Measurements from ENCODE around the gene CDH4.

The CDH4 gene

DNA sequence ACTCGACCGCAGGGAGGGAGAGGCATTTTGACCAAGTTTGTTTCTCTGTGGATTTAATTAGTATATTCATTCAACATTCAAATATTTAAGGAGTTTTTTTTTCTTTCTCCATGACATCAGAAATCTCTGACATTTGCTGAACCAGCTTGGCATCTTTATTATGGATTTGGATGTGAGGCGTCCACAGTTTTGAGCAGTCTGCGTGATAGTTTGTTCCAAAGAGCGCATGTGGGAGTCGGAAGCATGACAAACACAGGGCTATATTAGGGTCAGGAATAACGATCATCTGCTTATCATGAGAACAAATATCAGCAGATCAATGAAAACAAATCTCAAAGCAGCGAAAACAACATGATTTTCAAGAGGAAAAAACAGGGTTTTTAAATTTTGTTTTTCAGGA lies 373.2 kb downstream of the CDH4 start:
- Histone ChIP-seq H3K4me3 (replicated peaks; ENCODE audit: insufficient read depth, low read length) (no peak overlapping the region), H3K27ac (replicated peaks) (no peak overlapping the region), H3K27me3 (ENCODE audit: insufficient read depth, poor library complexity, severe bottlenecking) (no peaks in the 10 kb centered on the region)
- TF ChIP-seq GABPA (IDR thresholded peaks at IDR 0.05; ENCODE audit: low read depth) = no peak
- TF ChIP-seq, protein P1, sequence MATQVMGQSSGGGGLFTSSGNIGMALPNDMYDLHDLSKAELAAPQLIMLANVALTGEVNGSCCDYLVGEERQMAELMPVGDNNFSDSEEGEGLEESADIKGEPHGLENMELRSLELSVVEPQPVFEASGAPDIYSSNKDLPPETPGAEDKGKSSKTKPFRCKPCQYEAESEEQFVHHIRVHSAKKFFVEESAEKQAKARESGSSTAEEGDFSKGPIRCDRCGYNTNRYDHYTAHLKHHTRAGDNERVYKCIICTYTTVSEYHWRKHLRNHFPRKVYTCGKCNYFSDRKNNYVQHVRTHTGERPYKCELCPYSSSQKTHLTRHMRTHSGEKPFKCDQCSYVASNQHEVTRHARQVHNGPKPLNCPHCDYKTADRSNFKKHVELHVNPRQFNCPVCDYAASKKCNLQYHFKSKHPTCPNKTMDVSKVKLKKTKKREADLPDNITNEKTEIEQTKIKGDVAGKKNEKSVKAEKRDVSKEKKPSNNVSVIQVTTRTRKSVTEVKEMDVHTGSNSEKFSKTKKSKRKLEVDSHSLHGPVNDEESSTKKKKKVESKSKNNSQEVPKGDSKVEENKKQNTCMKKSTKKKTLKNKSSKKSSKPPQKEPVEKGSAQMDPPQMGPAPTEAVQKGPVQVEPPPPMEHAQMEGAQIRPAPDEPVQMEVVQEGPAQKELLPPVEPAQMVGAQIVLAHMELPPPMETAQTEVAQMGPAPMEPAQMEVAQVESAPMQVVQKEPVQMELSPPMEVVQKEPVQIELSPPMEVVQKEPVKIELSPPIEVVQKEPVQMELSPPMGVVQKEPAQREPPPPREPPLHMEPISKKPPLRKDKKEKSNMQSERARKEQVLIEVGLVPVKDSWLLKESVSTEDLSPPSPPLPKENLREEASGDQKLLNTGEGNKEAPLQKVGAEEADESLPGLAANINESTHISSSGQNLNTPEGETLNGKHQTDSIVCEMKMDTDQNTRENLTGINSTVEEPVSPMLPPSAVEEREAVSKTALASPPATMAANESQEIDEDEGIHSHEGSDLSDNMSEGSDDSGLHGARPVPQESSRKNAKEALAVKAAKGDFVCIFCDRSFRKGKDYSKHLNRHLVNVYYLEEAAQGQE (IDR thresholded peaks at IDR 0.05; ENCODE audit: insufficient replicate concordance, low read depth) = no peak
- TF ChIP-seq POLR2AphosphoS5 (IDR thresholded peaks at IDR 0.05; ENCODE audit: low read depth) = no peak
- TF ChIP-seq SPI1 (IDR thresholded peaks at IDR 0.05; ENCODE audit: borderline replicate concordance, low read depth) = no peak
- TF ChIP-seq, protein P2, sequence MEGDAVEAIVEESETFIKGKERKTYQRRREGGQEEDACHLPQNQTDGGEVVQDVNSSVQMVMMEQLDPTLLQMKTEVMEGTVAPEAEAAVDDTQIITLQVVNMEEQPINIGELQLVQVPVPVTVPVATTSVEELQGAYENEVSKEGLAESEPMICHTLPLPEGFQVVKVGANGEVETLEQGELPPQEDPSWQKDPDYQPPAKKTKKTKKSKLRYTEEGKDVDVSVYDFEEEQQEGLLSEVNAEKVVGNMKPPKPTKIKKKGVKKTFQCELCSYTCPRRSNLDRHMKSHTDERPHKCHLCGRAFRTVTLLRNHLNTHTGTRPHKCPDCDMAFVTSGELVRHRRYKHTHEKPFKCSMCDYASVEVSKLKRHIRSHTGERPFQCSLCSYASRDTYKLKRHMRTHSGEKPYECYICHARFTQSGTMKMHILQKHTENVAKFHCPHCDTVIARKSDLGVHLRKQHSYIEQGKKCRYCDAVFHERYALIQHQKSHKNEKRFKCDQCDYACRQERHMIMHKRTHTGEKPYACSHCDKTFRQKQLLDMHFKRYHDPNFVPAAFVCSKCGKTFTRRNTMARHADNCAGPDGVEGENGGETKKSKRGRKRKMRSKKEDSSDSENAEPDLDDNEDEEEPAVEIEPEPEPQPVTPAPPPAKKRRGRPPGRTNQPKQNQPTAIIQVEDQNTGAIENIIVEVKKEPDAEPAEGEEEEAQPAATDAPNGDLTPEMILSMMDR (IDR thresholded peaks at IDR 0.05; ENCODE audit: insufficient read depth, low read length) = no peak
- DNase-seq (ENCODE audit: low read depth in 1 of 2, low spot score in 1 of 2) = no peak

DNA sequence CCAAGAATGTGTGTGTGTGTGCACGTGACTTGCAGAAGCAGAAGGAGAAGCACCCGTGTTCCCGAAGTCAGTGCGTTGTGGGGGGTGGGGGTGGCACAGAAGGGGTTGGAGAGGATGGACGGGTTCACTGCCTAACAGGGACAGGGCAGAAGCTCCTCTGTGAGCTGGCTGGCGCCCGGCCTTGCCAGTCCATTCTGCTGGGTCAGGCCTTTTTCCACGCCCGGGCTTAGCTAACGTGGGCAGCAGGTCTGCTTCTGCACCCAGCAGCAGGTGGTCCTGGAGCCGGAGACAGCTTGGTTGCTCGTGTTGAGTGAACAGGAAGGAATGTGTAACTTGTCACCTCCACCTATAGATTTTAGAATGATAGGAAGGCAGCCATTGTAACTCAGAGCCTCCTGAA lies 374.4 kb downstream of the CDH4 start:
- Histone ChIP-seq H3K27ac (replicated peaks) (no peak overlapping the region), H3K27me3 (ENCODE audit: insufficient read depth, poor library complexity, severe bottlenecking) (no peaks in the 10 kb centered on the region), H3K4me3 (replicated peaks; ENCODE audit: insufficient read depth, low read length) (no peak overlapping the region)
- no peak for TF ChIP-seq POLR2AphosphoS5 (IDR thresholded peaks at IDR 0.05; ENCODE audit: low read depth)
- no peak for TF ChIP-seq GABPA (IDR thresholded peaks at IDR 0.05; ENCODE audit: low read depth)
- TF ChIP-seq, protein P2 (IDR thresholded peaks at IDR 0.05; ENCODE audit: insufficient read depth, low read length) = no peak
- TF ChIP-seq, protein P1 (IDR thresholded peaks at IDR 0.05; ENCODE audit: insufficient replicate concordance, low read depth) = no peak
- no peak for TF ChIP-seq SPI1 (IDR thresholded peaks at IDR 0.05; ENCODE audit: borderline replicate concordance, low read depth)
- no peak for DNase-seq (ENCODE audit: low read depth in 1 of 2, low spot score in 1 of 2)

DNA sequence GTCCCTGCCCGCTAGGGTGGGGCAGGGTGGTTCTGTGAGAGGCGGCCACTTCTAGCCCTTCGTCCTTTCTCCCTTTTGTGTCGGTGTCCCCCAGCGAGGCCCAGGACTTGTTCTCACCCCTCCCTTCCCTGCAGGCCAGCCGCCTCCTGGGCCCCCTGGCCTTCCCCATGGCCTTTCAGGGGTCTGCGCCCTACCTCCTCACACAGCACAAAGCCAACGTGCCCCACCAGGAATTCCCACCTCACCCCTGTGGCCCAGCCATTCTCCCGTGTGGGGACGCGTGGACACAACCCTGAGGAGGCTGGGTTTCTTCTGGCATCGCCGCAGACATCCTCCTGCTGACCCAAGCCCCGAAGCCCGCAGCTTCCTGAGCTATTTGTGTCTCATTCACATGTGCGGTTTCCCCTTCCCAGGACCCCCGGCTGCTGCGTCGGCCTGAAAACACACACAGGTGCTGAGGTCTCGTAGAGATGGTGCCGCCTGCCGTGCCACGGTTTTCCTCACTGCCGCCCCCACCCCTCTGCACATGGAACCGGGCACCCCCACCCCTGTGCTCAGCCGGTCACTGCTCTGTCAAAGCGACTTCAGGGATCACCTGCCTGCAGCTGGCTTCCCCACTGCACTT lies 375.8 kb downstream of the CDH4 start:
- TF ChIP-seq SPI1 (IDR thresholded peaks at IDR 0.05; ENCODE audit: borderline replicate concordance, low read depth) (no peak), GABPA (IDR thresholded peaks at IDR 0.05; ENCODE audit: low read depth) (no peak), POLR2AphosphoS5 (IDR thresholded peaks at IDR 0.05; ENCODE audit: low read depth) (no peak)
- TF ChIP-seq, protein P1 (IDR thresholded peaks at IDR 0.05; ENCODE audit: insufficient replicate concordance, low read depth) = no peak
- TF ChIP-seq, protein P2 (IDR thresholded peaks at IDR 0.05; ENCODE audit: insufficient read depth, low read length) = no peak

More for the DNA sequence above, 375.8 kb downstream of the CDH4 start:
- no peak overlapping the region for H3K4me3 ChIP-seq (replicated peaks; ENCODE audit: insufficient read depth, low read length)
- no peaks in the 10 kb centered on the region for H3K27me3 ChIP-seq (ENCODE audit: insufficient read depth, poor library complexity, severe bottlenecking)
- no peak for DNase-seq (ENCODE audit: low read depth in 1 of 2, low spot score in 1 of 2)
- no peak overlapping the region for H3K27ac ChIP-seq (replicated peaks)
